Measurements from ENCODE around the gene USP49. TPM values are rescaled to one million over a fixed set of nuclear protein-coding genes. Genes with fewer than 3 reads are reported as not detected.
A peak's percentile ranks its signal among the peaks of the same experiment; 100 is the strongest.

Gene USP49
- total and polyA plus RNA-seq, 2 donors (not counting 1 experiment from before 2014, with no cell fraction given) = 1.5 to 2.3 TPM

- Histone ChIP-seq H3K4me2 (ENCODE audit: extremely low read depth, insufficient read depth, low read length) (no peak overlapping the region), H2AFZ (ENCODE audit: low read length) (no peak overlapping the region), H3K36me3 (ENCODE audit: control insufficient read depth, insufficient read depth, low read length) (no peaks in the 10 kb centered on the region), H3K4me3 (replicated peaks in 1 of 4; ENCODE audit: control extremely low read depth in 1 of 4, insufficient read depth in 1 of 4, low read depth in 3 of 4, low read length in 4 of 4) (no peak overlapping the region), H3K9me3 (ENCODE audit: control insufficient read depth, insufficient read depth, low read depth, low read length) (no peaks in the 10 kb centered on the region), H3K4me1 (ENCODE audit: control insufficient read depth, extremely low read depth, insufficient read depth, low read length) (no peaks in the 10 kb centered on the region), H3K27ac (ENCODE audit: insufficient read depth, low read length) (no peak overlapping the region), H3K9ac (ENCODE audit: insufficient read depth, low read length) (no peak overlapping the region), H4K20me1 (ENCODE audit: control insufficient read depth, extremely low read depth, insufficient read depth, low read length) (no peaks in the 10 kb centered on the region), H3K27me3 (ENCODE audit: control insufficient read depth, insufficient read depth, low read length) (no peaks in the 10 kb centered on the region), H3K79me2 (ENCODE audit: control insufficient read depth, insufficient read depth, low read length) (no peaks in the 10 kb centered on the region)
- peak; percentile 23 to 36 for DNase-seq (ENCODE audit: low read depth in 2 of 2)
- TF ChIP-seq CTCF (conservative IDR thresholded peaks at IDR 0.05 in 1 of 2, IDR thresholded peaks at IDR 0.05 in 1 of 2; ENCODE audit: low read depth in 1 of 2, low read length in 2 of 2) = no peak
- no peak for TF ChIP-seq EZH2 (IDR thresholded peaks at IDR 0.05; ENCODE audit: low read length, missing control alignments)
Measured at GRCh38 chr6:41836022-41836659, 59.0 kb downstream of the USP49 start.

GRCh38 chr6:41832263-41832662 is 62.9 kb downstream of the USP49 start:
- Histone ChIP-seq H3K9me3 (ENCODE audit: control insufficient read depth, insufficient read depth, low read depth, low read length) (no peaks in the 10 kb centered on the region), H3K9ac (ENCODE audit: insufficient read depth, low read length) (no peak overlapping the region)
- DNase-seq (ENCODE audit: low read depth in 2 of 2) = no peak

More at GRCh38 chr6:41832263-41832662, 62.9 kb downstream of the USP49 start:
- TF ChIP-seq CTCF (conservative IDR thresholded peaks at IDR 0.05 in 1 of 2, IDR thresholded peaks at IDR 0.05 in 1 of 2; ENCODE audit: low read depth in 1 of 2, low read length in 2 of 2) (no peak), EZH2 (IDR thresholded peaks at IDR 0.05; ENCODE audit: low read length, missing control alignments) (no peak)
- Histone ChIP-seq H2AFZ (ENCODE audit: low read length) (no peak overlapping the region), H3K4me2 (ENCODE audit: extremely low read depth, insufficient read depth, low read length) (no peak overlapping the region), H4K20me1 (ENCODE audit: control insufficient read depth, extremely low read depth, insufficient read depth, low read length) (no peaks in the 10 kb centered on the region), H3K4me3 (replicated peaks in 1 of 4; ENCODE audit: control extremely low read depth in 1 of 4, insufficient read depth in 1 of 4, low read depth in 3 of 4, low read length in 4 of 4) (no peak overlapping the region), H3K79me2 (ENCODE audit: control insufficient read depth, insufficient read depth, low read length) (no peaks in the 10 kb centered on the region), H3K27ac (ENCODE audit: insufficient read depth, low read length) (no peak overlapping the region), H3K36me3 (ENCODE audit: control insufficient read depth, insufficient read depth, low read length) (no peaks in the 10 kb centered on the region), H3K27me3 (ENCODE audit: control insufficient read depth, insufficient read depth, low read length) (no peaks in the 10 kb centered on the region), H3K4me1 (ENCODE audit: control insufficient read depth, extremely low read depth, insufficient read depth, low read length) (no peaks in the 10 kb centered on the region)

Data from fibroblast of lung (primary cell).